Measurements from ENCODE around the gene SCO2.

DNA sequence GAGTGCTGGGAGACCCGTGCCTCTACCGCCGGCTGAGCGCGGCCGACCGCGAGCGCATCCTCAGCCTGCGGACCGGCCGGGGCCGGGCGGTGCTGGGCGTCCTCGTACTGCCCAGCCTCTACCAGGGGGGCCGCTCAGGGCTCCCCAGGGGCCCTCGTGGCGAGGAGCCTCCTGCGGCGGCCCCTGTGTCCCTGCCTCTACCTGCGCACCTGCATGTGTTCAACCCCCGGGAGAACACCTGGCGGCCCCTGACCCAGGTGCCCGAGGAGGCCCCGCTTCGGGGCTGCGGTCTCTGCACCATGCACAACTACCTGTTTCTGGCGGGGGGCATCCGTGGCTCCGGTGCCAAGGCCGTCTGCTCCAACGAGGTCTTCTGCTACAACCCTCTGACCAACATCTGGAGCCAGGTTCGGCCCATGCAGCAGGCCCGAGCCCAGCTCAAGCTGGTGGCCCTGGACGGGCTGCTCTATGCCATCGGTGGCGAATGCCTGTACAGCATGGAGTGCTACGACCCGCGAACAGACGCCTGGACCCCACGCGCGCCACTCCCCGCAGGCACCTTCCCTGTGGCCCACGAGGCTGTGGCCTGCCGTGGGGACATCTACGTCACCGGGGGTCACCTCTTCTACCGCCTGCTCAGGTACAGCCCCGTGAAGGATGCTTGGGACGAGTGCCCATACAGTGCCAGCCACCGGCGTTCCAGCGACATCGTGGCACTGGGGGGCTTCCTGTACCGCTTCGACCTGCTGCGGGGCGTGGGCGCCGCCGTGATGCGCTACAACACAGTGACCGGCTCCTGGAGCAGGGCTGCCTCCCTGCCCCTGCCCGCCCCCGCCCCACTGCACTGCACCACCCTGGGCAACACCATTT is 23.8 kb upstream of the SCO2 start:
- TF ChIP-seq CTCF (IDR thresholded peaks at IDR 0.05) (no peak), POLR2A (IDR thresholded peaks at IDR 0.05) (no peak), POLR2AphosphoS5 (IDR thresholded peaks at IDR 0.05) (no peak)

All from breast epithelium (tissue), 3 donors.